EL (cell line): ENCODE data around the gene PPAN.

Experiments
- DNase-seq: peaks from one replicate; pipeline ENCODE4 v3.0.0-alpha.2; 2016

The PPAN gene

GRCh38 chr19:10114651-10115391 lies 8.7 kb downstream of the PPAN start:
- no peak for DNase-seq

DNA sequence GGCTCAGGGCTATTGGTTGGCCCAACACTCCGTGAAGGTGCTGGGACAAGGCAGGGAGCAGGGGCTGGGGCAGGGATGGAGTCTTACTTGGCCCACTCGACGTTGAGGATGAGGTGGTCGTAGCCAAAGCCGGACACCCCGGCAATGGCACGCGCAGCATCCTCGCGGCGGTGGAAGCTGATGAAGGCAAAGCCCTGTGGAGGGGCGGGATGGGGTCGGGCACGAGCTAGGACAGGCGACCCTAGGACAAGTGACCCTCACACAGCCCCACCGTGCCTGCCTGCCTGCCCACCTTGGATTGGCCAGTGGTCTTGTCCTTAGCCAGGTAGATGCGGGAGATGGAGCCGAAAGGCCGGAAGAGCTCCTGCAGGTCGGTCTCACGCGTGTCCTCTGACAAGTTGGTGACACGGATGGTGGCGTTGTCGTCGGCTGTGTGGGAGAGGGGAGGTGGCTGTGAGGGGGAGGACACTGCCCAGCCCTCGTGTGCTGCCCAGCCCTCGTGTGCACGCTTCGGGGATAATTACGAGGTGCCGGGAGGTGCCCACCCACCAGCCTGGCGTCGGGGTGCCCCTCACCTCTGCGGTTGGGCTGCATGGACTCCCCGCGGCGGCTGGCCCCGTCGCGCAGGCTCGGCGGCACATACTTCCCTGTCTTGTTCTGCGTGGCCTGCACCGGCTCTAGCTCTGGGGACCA lies 9.4 kb downstream of the PPAN start:
- no peak for DNase-seq

DNA sequence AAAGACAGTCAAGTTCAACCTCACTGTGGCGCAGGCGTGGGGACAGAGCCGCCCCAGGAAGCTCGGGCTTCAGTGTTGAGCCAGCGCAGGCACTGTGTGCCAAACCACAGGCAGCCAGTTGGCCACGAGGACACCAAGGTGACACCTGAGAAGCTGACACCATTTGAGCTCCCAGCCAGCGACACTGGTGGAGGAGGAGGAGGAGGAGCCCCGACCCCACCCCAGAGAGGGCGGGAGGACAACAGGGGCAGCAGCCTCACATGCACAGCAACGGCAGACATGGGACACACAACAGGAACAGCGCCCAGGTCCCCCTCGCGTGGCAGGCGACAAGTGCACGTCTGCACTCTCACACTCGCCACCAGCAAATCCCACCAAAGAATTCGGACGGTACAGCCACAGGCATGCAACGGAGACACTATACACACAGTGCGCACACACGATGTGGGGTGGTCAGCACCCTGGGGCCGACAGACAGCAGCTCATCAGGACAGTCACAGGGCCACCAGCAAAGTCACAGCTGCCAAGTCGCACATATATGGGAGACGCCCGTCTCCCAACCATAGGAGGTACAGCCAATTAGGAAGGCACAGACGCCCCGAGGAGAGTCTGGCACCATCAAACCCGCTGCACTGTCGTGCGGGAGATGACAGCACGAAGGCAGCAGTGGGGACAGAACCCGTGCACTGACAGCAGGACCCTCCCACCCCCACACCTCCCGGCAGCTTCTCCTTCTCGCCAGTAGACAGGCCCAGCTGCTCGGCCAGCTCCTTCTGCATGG lies 10.1 kb downstream of the PPAN start:
- DNase-seq, result no peak

DNA sequence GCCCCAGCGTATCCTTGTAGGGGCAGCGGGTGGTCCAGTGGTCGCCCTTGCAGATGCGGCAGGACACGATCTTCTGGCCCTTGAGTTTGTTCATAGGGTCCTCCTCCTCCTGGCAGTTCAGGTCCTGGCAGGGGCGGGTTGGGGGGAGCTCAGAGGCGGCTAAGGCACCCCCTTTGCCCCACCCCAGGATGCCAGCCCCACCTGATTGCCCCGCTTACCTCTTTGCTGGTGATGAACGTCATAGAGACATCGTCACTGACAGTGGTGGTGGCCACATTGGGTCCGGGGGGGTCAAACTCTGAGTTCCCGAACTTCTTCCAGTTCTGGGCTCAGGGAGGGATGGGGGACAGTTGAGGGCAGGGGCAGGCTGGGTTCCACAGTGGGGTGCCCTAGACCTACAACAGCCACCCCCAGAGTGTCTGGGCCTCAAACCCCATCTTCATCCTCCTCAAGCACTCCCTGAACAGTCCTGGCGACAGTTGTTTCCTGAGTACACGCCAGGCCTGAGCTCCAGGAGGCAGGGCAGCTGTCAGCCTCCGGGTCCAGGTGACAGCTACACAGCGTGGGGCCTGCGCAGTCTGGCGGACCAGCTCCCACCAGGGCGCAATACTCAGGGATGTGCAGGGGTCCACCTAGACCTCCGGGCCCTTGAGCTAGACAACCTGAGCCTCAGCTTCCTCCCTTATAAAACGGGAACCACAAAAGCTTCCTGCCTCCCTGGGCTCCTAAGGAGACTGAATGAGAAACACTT lies 10.9 kb downstream of the PPAN start:
- DNase-seq, result no peak

DNA sequence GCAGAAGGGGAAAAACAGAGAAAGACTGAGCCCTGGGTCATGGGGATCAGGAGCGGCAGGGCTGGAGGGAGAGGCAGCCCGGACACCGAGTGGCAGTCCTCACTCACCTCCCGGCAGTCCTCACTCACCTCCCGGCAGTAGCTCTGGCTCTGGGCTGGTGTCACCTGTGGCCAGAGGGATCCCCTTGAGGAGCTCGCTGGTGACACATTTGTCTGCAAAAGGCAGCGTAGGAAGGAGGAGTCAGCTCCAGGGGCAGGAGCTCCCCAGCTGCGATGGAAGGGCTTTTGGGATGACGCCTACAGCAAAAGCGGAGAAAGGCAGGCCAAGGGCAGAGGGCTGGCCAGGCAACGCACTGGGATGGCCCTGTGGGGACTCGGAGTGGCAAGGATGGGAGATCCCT lies 12.8 kb downstream of the PPAN start:
- no peak for DNase-seq

- peak; percentile 85 for DNase-seq
Observed at GRCh38 chr19:10120538-10121189, 14.5 kb downstream of the PPAN start.

- peak; percentile 48 for DNase-seq
Observed at GRCh38 chr19:10122045-10122444, 15.9 kb downstream of the PPAN start.

GRCh38 chr19:10124429-10124828 lies 18.3 kb downstream of the PPAN start:
- no peak for DNase-seq

- no peak for DNase-seq
Observed at GRCh38 chr19:10126213-10126639, 20.1 kb downstream of the PPAN start.

DNA sequence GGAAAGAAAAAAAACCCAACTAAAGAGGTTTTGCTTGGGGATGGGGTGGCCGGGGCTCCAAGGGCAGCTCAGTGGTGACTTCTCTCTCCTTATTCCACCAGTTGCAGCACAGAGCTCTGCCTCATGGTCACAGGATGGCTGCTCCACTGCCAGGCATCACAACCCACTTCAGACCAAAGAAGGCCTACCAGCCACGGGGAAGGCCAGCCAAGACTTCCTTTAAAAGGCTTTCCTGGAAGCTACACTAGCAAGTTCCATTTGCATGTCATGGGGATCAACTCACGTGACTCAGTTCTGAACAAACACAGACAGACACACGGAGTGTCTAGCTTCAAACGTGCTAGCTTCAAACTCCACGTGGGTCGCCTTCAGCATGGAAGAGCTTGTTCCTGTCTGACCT lies 26.7 kb downstream of the PPAN start:
- no peak for DNase-seq

- DNase-seq, result no peak
Observed at GRCh38 chr19:10133596-10133995, 27.4 kb downstream of the PPAN start.

- no peak for DNase-seq
Observed at GRCh38 chr19:10134040-10134439, 27.9 kb downstream of the PPAN start.

DNA sequence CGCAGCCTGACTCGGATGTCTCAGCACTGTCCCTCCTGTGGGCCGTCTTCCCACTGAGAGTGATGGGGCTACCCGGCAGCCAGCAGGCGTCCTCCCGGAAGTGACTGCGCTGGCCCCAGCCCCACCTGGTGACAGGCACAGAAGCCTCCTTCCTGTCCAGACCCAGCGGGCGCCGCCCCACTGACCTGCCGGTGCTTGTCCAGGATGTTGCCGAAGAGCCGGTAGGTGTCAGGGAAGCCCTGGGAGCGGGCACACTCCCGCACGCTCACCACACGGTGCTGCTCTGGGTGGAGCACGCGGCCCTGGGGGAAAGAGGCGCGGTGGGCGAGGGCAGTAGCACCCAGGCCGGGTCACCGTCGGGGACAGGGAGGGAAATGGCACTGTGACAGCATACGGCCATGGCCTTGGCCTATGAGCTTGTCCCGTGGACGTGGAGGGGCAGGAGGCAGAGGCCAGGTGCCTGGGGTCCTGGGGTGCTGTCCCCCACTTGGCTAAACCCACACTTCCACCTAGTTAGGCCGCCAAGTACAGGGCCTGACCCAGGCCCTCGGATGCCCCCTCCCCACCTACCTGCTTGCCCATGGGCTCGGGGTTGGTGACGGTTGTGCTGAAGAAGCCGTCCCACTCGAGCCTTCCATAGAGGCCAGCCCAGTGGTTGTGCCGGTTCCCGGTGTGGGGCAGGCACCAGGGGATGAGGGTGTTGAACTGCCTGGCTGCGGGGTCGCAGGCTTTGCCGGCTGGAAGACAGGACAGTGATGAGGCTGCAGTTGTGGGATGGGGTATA lies 29.6 kb downstream of the PPAN start:
- no peak for DNase-seq

DNA sequence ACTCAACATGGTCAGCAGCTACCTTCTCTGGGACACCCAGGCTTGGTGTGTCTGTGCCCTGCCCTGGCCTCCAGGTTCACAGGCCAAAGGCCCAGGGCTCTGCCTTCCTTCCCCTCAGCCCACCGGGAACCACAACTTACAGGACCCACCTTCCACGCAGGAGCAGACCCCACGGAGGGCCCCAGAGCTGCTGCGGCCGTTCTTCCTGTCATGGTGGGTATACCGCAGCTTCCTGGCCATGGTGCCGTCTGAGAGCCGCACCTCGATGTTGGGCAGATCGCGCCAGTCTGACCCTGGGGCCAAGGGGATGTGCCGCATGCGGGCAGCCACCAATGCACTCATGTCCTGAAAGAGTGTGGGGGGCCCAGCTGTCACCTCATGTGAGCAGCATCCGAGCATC lies 30.8 kb downstream of the PPAN start:
- no peak for DNase-seq

DNA sequence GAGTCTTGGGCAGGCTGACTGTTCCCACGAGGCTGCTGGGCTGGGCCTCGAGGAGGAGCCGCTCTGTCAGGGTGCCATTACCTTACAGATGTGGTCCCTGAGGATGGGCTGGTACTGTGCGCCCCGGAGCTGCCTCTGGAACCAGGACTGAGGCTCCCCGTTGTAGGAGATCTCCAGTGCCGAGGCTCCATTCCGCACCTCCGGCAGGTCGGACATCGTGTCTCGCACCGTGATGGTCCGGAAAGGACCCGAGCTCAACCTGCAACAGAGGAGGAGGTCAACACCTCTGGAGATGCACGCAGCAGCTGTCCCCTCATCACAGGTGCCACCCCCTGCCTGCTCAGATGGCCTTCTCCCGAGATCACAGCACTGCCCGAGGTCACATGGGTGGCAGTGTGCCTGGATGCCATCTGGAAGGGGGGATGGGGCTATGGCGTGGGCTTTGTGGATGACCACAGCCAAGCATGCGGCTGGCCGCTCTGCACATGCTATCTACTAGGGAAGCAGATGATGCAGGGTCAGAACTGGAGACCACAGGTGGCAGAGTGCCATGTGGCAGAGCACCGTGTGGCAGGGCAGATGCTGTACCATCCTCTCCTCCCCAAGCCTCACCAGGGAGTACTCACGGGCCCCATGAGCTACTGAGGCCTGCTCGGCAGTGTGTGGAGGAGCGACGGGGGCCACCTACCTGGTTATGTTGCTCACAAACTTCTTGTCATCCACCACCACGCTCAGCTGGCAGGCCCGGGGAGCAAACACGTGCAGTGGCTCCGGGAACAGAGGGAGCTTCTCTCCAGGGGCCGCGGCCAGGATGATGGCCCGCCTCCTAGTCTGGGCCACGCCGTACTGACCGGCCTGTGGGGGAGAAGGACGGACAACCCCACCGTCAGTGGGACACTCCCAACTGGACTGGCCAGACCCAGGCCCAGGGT lies 31.9 kb downstream of the PPAN start:
- no peak for DNase-seq

- no peak for DNase-seq
Observed at GRCh38 chr19:10138879-10139795, 33.0 kb downstream of the PPAN start.

GRCh38 chr19:10139952-10140351 lies 33.8 kb downstream of the PPAN start:
- DNase-seq, result no peak

DNA sequence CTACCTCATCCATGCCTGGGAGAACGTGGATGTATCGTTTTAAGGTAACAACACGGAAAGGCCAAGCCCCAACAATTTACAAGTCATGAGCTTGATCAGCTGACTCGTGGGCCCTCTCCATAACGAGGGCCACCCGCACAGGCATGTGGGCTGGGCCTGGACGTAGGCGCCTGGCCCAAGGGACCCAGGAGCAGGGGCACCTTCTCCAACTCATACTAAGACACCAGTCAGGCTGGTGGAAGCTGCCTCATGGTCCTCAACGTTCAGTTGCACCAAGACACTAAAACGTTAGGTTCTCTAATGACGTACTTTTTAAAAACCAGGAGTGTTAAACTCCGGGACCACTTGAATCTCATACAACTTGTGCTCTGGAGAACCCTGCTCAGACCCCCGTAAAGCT lies 35.3 kb downstream of the PPAN start:
- DNase-seq, result no peak

DNA sequence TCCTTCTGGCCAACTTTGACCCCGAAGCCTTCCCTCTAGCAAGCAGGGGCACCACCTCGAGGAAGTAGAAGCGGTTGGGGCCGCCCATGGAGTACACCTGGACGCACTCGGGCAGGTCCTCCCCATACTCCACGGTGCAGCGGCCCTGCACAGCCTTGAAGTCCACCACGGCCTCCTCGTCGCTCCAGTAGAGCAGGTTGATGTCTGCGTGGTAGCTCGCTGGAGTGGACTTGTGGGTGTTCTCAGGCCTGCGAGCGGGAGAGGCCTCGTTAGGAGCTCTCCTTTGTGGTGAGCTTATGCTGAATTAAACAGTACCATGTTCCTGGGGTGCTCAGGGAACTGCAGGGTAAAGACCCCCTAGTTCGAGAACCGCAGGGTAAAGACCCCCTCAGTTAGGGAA lies 35.8 kb downstream of the PPAN start:
- no peak for DNase-seq
